ENCODE data around the gene GRAMD1C.
"Not testable (repeated sequence)": the region's sequence is repeated elsewhere in the genome, so short reads cannot be mapped to it uniquely, and the experiment has no call there.

Gene GRAMD1C

DNA sequence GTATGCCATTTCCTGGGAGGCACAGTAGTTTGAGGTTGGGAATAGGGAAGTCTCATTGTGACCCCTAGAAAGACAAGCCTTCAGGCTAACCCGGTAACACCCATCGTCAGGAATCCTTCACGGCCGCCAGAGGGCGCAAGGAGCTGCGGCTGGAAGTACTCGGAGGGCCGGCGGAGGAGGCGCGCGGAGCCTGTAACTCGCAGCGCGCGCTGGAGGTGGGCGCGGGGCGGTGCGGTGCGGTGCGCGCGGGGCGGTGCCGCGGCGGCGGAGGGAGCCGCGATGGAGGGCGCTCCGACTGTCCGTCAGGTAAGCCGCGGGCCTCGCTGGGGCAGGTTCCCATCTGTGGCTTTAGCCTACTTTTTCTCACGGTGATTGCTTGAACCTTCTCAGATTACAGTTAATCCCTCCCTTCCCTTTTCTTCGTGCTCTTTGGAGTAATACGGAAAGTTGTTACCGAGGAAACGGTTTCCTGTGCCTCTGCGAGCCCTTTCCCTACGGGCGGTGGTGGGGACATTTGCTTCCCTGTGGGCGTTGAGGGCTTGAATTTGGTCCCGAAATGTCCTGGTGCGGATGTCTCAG, at the start of gene GRAMD1C:
Gene GRAMD1C (plus strand): TSS at position 158 of the 579 bp plus-strand sequence. CDS start 122 bp downstream, at position 280.
- DNase-seq: peak; percentile 72

DNA sequence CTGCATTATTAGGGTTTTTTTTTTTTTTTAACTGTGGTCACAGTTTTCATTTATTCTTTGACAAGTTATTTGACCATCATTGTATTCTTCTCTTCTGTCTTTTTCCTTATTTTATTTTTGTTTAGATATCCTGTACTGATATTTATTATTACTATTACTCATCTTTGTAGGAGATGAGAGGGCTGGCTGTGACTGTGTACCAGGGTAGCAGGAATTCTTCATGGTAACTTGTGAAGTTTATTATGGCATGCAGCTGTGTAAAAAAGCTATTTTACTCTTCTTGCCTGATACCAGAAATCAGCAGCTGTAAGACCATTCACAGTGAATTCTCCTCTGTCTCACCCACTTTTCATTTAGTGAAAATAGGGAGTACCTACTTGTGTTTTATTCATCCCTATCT, 47.2 kb upstream of the GRAMD1C start:
- no peak for DNase-seq

GRCh38 chr3:113794526-113794925, 44.1 kb upstream of the GRAMD1C start:
- no peak for DNase-seq

GRCh38 chr3:113795693-113796092, 42.9 kb upstream of the GRAMD1C start:
- no peak for DNase-seq

DNA sequence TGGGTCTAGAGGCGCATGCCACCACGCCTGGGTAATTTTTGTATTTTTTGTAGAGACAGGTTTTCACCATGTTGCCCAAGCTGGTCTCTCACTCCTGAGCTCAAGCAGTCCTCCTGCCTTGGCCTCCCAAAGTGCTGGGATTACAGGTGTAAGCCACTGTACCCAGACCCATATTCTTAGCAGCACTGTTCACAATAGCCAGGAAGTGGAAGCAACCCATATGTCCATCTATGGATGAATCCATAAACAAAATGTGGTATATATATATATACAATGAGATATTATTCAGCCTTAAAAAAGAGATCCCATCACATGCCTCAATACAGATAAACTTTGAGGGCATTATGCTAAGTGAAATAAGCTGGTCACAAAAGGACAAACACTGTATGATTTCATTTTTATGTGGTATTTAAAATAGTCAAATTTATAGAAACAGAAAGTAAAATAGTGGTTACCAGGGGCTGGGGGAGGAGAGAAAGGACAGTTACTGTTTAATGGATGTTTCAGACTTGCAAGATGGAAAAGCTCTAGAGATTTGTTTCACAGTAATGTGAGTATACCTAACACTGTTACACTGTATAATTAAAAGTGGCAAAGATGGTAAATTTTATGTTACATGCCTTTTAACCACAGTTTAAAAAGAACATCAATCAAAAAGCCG, 35.7 kb upstream of the GRAMD1C start:
- DNase-seq: no peak

DNA sequence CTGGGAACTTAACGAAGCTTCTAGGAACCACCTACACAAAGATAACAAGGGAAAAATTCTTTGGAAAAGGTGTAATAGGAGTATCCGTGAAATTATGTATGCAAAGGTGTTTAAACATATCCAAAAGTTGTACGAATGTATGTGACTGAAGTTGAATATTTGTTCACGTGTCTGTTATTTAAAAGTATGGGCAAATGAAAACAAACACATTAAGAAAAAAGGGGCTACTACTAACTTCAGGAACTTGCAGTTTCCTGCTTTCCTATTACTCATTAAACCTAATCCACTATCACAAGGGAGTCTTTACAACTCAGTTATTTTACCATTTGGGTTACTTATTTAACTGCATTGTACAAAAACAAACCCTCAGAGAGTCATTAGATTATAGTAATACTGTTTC, 33.9 kb upstream of the GRAMD1C start:
- DNase-seq: no peak

- no peak for DNase-seq
These were observed 33.3 kb upstream of the GRAMD1C start for GRCh38 chr3:113805249-113805648.

DNA sequence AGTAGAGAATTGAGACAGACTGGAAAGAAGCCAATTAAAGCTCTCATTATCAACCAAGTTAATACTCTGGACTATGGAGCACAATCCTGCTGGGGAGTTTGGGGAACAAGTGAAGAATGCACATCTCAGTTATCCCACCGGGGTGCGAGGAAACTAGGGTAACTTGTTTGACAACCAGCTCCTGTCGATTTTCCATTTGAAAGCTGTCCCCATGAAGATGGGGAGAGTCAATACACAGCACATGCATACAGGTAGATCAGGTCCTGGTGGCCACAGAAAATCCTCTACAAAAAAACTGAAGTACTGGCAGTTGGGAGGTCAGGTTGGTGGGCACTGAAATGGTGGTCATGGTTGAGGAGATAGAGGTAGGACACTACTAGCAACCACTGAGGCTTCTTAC, 25.7 kb upstream of the GRAMD1C start:
- no peak for DNase-seq

DNA sequence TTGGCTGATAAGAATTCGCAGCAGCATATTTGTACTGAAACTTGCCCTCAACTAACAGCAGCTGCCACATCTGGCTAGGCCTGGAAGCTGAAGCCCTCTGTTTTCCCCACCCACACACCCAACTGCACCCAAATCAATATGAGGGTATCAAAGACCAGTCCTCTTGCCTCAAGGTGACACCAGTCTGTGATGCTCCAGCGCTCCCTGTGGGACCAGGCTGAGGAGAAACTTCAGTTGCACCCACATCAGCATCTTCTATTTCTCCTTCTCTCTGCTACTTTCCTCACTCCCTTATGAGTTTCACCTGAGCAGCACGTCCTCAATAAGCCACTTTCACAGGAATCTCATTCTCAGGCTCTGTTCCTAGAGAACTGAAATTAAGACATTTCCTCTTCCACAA, 18.7 kb upstream of the GRAMD1C start:
- DNase-seq: no peak

GRCh38 chr3:113825090-113825489, 13.5 kb upstream of the GRAMD1C start:
- no peak for DNase-seq

- DNase-seq: no peak
These were observed 10.0 kb upstream of the GRAMD1C start for GRCh38 chr3:113828600-113828999.

DNA sequence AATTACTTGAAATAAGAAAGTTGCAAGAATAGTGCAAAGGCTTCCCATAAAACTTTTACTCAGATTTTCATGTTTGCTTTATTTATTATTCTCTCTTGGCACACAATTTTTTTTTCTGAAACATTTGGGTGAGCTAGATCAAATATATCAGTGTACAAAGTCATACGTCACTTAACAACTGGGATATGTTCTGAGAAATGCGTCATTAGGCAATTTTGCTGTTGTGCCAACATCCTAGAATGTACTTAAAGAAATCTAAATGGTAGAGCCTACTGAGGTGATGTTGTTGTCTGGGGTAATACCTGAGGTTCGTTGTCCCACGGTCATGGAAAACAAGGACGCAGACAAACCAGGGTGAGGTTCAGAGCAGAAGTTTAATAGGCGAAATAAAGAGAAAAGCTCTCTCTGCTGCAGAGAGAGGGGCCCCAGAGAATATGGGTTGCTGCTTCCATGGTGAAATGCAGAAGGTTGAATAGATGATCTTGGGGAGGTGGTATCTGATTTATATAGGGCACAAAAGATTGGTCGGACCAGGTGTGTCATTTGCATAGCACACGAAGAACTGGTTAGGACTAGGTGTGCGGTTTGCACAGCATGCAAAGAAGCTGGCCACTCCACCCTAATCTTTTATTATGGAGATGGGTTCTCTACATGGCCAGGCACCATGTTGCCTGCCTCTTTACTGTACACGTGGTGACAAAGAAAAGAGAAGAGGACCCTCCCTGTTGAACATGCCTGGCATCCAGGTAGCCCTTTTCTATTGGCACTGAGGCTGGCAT, 8.8 kb upstream of the GRAMD1C start:
- no peak for DNase-seq

DNA sequence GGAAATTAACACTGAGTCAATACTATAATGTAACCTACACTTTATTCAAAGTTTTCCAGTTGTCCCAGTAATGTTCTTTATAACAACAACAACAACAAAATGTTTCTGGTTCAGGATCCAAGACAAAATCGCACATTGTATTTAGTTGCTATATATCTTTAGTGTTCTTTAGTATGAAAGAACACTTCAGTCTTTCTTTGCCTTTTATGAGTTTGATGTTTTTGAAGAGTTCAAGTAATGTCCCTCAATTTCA, 7.6 kb upstream of the GRAMD1C start:
- no peak for DNase-seq

GRCh38 chr3:113832477-113833164, 6.0 kb upstream of the GRAMD1C start:
- no peak for DNase-seq

DNA sequence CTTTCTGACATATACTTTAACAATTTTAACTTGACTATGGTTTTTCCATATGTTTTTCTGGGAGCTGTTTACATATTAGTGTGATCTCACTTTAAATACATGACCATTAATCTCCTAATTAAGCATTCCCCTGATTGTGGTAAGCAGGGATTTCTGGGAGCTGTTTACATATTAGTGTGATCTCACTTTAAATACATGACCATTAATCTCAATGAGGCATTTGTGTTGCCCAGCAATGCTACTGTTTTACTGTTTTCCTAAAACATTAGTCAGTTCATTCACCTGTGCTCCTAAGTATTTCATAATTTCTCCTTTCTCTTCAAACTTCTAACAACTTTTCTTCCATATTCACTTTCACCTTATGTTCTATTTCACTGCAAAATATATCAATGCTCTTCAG, 3.6 kb upstream of the GRAMD1C start:
- no peak for DNase-seq

DNA sequence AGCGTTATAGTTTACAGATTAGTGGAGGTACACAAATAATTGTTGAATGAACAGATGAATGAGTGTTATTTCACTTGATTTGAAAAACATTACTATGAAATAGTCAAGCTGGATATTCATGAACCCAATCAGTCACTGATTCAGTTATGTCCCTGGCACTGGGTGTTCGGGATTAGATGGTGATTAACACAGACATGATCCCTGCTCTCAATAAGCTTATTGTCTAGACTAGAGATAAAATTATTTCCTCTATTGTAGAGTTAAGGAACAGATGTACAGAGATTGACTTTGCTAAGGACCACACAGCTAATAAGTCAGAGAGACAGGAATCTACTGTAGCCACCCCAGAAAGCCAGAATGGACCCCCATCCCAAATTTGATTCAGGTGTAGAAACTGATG, 963 bp downstream of the GRAMD1C start:
- DNase-seq: no peak

GRCh38 chr3:113844622-113845222, 6.1 kb downstream of the GRAMD1C start:
- DNase-seq: no peak

DNA sequence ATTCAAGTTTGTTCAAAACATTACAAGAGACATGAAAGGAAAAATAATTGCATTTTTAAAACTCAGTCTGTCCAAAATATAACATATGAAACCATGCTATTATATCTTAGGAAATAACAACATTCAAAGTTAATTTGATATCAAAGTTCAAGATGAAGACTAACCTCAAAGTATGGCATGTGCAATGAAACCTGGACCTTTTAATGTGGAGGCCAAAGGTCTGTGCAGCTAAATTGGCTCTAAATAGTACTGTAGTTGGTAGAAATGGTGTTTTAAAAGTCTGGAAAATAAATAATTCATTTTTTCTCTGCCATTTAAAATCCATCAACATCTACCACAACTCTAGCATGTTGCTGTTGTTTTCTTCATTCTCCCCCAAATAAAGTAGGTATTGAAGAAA, 8.7 kb downstream of the GRAMD1C start:
- DNase-seq: no peak

GRCh38 chr3:113847664-113848461, 9.3 kb downstream of the GRAMD1C start:
- DNase-seq: no peak

GRCh38 chr3:113849071-113849470, 10.5 kb downstream of the GRAMD1C start:
- not testable (repeated sequence) for DNase-seq

DNA sequence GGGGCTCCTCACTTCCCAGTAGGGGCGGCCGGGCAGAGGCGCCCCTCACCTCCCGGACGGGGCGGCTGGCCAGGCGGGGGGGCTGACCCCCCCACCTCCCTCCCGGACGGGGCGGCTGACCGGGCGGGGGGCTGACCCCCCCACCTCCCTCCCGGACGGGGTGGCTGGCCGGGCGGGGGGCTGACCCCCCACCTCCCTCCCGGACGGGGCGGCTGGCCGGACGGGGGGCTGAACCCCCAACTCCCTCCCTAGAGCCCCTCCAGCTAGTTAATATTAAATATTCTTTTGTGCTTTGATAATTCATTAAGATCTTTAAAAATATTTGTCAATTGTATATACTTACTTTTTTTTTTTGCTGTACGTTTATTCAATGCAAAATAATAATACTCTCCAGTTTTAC, 11.3 kb downstream of the GRAMD1C start:
- not testable (repeated sequence) for DNase-seq

DNA sequence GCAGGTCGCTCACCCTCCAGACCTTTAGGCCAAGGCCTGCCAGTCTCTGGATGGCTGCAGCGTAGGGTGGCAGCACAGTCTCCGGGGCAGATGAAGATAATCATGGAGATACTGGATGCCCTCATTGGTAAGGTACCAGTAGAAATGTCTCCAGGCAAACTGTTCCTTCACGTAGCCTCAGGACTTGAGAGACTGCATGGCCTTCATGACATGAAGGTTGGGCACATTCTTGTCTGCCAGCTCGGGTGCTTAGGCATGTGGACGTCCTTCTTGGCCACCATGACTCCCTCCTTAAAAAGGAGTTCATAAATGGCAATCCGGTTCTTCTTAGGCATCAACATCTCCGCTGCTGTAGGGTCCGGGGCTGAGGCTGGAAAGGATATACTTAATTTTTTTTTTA, 11.8 kb downstream of the GRAMD1C start:
- not testable (repeated sequence) for DNase-seq

GRCh38 chr3:113852506-113852905, 13.9 kb downstream of the GRAMD1C start:
- DNase-seq: no peak

Data from SHP77 treated with DMSO at 0.1 percent for 48 hours (cell line).